MM.1S (cell line): ENCODE measurements around the gene OGFR.

Source experiments
- EZH2 ChIP-seq: fragments of 300-600 bp; sonication (generic); optimal IDR thresholded peaks from 2 replicates; pipeline ENCODE3; 2017; ENCODE audit warnings: low read depth, mild to moderate bottlenecking, antibody characterized with exemption, low read length, mixed read lengths
- EZH2phosphoT487 ChIP-seq: fragments of 300-600 bp; sonication (generic); IDR thresholded peaks from 2 replicates; pipeline ENCODE4 v1.6.1; 2018; ENCODE audit warnings: antibody characterized with exemption, low read length
- TF ChIP-seq, protein P1 (sequence below): fragments of 300-600 bp; sonication (generic); IDR thresholded peaks from 2 replicates; pipeline ENCODE4 v1.5.1; 2016; ENCODE audit warnings: antibody characterized with exemption, low read length, mixed read lengths

DNA sequence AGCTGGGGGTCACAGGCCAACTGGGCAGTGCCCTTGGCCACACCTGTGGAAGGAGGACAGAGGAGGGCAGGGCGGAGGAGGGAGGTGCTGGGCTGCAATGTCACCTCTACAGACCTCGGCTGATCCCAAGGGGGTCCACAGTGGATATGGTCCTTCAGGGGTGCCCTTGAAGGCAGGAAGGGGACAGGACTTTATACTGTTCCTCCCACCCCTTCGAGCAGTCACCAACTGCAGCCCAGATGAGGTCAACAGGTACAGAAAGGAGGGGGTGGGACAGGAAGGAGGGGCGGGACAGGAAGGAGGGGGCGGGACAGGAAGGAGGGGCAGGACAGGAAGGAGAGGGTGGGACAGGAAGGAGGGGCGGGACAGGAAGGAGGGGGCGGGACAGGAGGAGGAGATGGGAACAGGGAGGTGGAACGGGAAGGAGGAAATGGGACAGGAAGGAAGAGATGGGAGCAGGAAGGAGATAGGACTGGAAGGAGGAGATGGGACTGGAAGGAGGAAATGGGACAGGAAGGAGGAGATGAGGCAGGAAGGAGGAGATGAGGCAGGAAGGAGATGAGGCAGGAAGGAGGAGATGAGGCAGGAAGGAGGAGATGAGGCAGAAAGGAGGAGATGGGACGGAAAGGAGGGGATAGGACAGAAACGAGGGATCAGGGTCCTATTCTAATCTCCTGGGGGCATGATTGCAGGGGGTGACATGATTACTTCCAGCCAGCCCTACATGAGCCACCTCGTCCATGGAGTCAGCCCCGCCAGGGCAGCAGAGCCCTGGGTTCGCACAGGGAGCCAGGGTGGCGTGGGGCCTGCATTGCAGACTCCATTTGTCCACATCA lies 27.7 kb upstream of the OGFR start:
- TF ChIP-seq, protein P1, sequence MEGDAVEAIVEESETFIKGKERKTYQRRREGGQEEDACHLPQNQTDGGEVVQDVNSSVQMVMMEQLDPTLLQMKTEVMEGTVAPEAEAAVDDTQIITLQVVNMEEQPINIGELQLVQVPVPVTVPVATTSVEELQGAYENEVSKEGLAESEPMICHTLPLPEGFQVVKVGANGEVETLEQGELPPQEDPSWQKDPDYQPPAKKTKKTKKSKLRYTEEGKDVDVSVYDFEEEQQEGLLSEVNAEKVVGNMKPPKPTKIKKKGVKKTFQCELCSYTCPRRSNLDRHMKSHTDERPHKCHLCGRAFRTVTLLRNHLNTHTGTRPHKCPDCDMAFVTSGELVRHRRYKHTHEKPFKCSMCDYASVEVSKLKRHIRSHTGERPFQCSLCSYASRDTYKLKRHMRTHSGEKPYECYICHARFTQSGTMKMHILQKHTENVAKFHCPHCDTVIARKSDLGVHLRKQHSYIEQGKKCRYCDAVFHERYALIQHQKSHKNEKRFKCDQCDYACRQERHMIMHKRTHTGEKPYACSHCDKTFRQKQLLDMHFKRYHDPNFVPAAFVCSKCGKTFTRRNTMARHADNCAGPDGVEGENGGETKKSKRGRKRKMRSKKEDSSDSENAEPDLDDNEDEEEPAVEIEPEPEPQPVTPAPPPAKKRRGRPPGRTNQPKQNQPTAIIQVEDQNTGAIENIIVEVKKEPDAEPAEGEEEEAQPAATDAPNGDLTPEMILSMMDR, result no peak
- TF ChIP-seq EZH2 (no peak), EZH2phosphoT487 (no peak)
